ENCODE measurements around the gene HMCES.
"Not testable (repeated sequence)": the region's sequence is repeated elsewhere in the genome, so short reads cannot be mapped to it uniquely, and the experiment has no call there.

HMCES gene

DNA sequence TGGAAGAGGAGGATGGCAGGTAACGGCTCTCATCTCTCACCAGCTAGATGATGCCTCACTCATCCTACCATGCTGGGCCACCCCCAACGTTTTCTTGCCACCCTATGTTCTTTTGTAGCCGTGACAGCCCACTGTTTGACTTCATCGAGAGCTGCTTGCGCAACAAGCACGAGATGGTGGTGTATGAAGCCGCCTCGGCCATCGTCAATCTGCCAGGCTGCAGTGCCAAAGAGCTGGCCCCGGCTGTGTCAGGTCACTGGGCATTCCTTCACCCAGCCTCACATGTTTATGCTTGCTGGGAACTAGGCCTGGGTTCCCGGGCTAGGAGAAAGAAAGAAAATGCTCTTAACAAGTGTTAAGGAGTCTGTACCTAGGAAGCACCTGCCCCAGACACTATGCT lies 21.1 kb upstream of the HMCES start:
- DNase-seq (ENCODE audit: low spot score) = no peak

DNA sequence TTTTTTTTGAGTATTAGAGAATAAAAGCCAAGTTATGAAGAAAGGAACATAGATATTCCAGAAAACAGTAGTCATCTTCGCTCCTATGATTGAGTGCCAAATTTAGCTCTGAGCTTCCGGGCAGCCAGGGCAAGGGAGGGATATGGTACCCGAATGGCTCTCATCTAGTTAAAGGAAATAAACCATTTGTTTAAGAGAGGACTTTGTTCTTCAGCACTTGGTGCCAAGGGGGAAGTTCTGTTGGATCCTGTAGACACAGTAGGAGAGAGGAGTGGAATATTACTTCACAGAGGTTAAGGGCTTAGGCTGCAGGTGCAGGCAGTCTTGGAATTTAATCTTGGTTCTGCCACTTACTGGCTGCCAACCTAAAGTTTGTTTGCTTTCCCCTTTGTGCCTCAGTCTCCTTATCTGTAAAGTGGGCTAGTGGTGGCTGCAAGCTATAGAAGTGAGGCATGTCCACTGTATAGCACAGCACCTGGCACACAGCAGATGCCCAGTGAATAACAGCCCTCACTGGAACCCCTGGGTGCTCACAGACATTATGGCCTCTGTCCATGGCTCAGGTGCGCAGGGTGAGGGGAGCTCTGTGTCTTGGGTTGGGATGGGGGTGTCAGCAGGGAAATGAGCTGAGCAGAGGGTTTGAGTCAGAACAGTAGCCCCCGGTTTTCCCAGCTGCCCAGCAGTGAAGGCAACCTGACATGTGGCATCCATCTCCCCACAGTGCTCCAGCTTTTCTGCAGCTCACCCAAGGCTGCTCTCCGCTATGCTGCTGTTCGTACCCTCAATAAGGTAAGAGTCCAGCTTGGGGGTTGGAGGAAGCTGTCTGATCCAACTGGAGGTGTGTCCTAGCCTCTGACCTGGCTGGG lies 18.8 kb upstream of the HMCES start:
- DNase-seq (ENCODE audit: low spot score) = no peak

DNA sequence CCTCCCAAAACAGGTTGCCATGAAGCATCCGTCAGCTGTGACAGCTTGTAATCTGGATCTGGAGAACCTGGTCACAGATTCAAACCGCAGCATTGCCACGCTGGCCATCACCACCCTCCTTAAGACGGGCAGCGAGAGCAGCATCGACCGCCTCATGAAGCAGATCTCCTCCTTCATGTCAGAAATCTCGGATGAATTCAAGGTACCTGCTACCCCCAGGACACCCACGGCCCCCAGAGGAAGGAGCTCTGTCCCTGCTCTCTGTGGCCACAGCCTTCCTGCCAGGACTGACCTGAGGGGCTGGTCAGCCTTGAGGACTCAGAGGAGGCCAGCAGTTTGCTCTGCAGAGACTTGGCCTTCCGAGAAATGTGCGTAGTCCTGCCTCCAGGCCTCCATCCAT lies 18.1 kb upstream of the HMCES start:
- no peak for DNase-seq (ENCODE audit: low spot score)

DNA sequence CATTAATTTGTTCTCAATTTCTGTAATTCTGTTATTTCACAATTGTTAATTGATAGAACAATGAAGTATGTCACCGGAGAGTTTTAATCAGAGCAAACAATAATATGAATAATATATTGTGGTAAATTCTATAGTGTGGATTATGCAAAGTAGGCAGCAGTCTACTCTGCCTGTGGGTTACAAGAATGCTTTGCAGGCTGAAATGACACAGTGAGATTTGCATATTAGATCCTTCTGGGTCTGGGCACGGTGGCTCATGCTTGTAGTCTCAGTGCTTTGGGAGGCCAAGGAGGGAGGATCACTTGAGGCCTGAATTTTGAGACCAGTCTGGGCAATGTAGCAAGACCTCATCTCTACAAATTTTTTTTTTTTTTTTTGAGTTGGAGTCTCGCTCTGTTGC lies 16.8 kb upstream of the HMCES start:
- DNase-seq (ENCODE audit: low spot score) = no peak

DNA sequence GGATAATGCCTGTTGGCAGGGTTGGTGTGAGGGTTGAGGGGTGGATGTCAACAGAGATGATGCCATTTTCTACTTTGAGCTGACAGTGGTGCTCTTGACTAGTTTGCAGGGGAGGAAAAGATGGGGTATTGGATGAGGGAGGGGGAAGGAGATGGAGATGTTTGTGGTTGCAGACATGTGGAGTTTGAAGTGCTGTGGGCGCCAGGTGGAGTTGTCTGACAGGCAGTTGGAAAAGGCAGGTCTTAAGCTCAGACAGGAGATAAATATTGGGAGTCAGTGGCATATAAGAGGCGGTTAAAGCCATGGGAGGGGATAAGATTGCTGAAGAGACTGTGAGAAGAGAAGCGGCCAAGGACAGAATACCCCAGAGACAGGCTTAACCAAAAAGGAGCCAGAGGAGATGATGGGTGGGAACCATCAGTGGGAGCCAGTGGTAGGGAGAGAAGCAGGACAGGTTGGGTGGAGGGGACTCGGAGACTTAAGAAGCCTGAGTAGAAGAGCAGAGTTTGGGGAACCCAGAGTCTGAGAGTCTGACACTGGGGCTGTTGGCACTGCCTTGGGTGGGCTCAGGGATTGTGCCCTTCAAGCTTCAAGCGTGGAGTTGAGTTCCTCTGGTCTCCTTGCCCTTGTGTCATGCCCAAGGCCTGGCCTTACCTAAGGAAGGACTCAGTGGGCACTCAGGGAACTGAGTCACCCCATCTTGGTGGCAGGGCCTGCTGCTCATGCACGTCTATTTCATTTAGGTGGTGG lies 15.3 kb upstream of the HMCES start:
- DNase-seq (ENCODE audit: low spot score) = no peak

DNA sequence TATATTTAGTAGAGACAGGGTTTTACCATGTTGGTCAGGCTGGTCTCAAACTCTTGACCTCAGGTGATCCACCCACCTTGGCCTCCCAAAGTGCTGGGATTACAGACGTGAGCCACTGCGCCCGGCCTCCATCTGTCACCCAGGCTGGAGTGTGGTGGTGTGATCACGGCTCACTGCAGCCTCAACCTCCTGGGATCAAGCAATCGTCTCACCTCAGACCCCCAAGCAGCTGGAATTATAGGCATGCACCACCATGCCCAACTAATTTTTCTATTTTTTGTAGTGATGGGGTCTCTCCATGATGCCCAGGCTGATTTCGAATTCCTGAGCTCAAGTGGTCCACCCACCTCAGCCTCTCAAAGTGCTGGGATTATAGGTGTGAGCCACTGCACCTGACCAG lies 13.7 kb upstream of the HMCES start:
- not testable (repeated sequence) for DNase-seq (ENCODE audit: low spot score)

DNA sequence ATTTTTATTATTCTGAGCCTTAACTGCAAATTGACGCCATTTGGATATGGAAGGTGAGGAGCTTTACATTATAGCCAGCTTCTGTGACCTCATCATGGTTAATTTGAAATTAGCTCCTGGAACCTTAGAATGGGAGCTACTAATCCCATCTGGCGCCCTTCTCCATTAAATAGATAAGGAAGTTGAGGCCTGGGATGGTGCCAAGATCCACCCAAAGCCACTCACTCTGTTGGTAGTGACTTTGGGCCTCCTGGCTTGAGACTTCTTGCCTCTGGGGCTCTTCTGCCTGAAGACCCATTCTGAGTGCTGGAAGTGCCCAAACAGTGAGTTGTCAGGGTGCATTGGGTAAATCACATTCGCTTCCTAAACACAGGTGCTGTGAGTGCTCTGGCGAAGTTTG lies 12.0 kb upstream of the HMCES start:
- DNase-seq (ENCODE audit: low spot score) = no peak

DNA sequence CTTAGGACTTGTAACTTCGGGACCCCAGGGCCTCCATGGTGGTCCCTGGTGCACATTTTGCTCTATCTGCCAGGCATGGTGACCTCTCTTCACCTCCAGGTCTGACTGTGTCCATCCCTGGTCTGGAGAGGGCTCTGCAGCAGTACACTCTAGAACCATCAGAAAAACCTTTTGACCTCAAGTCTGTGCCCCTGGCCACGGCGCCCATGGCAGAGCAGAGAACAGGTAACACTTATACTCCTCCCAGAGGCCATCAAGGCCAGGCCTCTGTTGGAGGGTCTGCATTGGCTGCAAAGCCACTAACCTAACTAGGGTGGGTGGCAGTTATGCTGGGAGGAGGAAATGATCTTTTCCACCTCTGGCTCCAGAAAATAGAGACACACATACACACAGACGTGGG lies 10.3 kb upstream of the HMCES start:
- no peak for DNase-seq (ENCODE audit: low spot score)

DNA sequence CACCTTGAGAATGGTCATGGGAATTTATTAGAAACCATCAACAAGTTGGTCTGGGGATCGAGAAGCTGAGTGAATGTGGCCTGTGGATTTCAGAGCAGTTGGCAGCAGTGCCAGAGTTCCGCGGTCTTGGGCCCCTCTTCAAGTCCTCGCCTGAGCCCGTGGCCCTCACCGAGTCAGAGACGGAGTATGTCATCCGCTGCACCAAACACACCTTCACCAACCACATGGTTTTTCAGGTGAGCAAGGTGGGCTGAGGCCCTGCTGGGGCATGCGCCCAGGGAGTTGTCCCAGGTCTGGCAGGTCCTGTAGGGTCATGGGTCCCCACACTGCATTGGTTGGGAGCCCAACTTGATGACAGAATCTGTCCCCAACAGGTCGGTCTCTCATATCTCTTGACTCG lies 7.0 kb upstream of the HMCES start:
- no peak for DNase-seq (ENCODE audit: low spot score)

DNA sequence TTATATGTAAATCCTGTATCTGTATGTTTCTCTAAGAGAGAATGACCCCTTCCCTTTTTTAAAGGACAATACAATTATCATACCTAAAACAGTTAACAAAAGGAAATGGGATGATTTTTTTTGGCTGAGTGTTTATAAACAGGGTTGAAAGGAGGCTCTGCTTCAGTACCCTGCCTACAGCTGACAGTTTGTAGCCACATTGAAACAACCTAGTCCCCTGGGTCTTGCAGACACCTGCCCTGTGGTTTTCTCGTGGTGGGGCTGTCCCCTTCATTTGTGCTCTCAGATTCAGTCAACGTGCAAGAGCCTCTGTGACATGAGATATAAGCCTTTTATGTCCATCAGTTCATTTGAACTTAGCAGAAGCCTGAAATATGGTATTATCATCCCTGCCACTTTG lies 2.3 kb upstream of the HMCES start:
- no peak for DNase-seq (ENCODE audit: low spot score)

DNA sequence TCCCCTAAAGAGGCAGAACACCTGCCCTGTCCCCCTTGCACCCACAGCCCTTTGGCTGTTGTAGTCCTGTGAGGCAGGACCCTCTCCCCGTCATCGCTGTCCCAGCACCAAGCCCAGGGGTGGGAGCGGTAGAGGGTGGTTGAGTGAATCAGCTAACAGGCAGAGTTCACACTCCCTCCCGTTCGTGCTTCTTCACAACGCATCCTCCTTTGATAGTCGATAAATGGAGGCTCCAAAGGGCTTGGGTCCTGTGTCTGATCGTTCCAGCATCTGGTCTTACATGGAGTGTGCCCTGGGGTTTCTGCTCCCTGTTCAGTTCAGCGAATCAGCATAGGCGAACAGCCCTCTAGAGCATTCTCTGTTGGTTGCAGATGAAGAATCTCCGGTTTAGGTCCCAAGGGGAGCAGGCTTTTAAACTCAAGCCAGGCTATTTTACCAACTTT lies 820 bp upstream of the HMCES start:
- peak; percentile 8 for DNase-seq (ENCODE audit: low spot score)

DNA sequence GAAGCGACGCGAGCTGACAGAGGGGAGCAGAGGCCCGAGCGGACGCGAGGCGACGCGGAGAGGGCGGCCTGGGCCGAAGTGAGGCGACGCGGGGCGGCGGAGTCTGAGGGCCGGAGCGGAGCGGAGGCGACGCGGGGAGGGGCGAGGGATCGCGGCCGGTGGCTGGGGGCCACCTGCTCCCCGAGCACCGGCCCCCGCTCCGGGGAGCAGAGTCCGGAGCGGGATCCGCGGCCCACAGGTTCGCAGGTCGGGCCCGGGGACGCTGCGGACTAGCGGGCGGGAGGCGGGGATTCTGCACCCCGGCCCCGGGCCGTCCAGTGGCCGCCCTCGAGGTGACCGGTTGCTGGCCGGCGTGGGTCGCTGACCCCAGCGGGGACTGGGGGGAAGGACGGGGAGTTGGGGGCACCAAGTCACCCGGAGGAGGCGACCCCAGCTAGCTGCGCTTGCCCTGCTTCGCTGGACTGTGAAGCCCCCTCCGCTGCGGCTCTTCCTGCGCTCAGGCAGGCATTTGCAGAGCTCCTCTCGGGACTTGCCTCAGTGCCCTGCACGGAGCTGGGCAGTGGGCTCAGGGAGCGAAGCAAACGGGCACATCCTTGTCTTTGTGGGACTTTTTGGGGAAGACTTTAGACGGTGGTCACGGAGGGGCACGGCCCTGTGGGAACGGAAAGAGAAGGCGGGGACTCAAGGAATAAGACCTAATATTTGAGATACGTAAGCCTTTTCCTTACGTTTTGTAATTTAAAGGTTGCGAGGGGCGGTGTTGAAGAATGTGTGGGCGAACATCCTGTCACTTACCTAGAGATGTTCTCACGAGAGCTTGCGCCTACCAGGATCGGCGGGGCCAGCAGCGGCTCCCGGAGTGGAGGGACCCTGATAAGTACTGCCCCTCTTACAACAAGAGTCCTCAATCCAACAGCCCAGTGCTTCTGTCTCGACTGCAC lies 566 bp downstream of the HMCES start:
- peak; percentile 23 for DNase-seq (ENCODE audit: low spot score)

DNA sequence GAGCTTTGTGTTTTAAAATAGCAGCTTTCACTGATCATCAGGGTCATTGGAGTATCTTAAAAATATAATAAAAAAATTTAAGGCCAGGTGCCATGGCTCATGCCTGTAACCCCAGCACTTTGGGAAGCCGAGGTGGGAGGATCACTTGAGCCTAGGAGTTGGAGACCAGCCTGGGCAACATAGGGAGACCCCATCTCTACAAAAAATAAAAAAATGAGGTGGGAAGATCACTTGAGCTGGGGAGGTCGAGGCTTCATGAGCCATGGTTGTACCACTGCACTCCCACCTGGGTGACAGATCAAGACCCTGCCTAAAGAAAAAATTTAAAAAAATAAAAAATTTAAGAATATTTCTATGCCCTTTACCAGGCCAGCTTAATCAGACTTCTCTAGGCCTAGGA lies 1.5 kb downstream of the HMCES start:
- DNase-seq (ENCODE audit: low spot score) = no peak

DNA sequence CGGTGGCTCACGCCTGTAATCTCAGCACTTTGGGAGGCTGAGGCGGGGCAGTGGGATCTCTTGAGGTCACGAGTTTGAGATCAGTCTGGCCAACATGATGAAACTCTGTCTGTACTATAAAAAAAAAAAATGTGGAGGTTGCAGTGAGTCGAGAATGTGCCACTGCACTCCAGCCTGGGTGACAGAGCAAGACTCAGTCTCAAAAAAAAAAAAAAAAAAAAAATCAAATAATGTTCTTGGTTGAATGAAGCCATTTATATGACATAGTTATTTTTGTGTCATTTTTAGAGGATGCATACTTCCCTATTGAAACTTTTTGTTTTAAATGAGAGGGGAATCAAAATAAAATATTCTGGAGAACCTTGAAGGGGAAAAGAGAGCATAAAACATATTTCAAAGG lies 3.1 kb downstream of the HMCES start:
- DNase-seq (ENCODE audit: low spot score) = no peak

DNA sequence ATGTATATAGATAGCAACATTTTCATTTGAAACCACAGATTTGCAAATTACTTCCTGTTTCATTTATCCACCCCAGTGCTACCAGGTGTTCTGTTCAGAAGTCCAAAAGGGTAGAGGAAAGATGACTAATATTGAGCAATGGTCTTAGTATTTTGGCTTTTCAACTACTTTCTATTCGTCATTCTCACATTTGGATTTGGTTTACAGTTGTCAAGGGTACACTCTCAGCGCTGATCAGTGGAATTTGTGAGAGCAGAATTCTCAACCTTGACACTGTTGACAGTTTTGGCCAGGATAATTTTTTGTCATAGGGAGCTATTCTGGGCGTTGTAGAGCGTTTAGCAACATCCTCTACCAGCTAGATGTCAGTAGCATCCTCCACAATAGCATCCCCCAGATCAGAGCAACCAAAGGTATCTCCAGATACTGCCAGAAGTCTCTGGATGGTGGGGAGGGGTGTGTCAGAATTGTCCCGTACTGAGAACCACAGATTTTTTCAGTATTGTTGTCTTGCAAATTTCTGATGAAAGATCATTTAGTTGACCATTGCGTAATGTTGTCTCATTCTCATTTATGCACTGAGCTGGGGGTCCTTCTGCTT lies 4.2 kb downstream of the HMCES start:
- DNase-seq (ENCODE audit: low spot score) = no peak

DNA sequence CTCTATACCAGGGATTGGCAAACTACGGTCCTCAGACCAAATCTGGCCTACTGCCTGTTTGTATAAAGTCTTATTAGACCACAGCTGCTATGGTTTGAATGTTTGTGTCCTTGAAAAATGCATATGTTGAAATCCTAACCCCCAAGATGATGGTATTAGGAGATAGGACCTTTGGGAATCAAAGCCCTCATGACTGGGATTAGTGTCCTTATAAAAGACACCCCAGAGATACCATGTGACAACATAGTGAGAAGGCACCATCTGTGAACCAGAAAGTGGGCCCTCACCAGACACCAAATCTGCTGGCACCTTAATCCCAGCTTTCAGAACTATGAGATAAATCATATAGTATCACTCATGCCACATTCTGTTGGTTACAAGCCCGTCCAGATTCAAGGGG lies 7.4 kb downstream of the HMCES start:
- no peak for DNase-seq (ENCODE audit: low spot score)

DNA sequence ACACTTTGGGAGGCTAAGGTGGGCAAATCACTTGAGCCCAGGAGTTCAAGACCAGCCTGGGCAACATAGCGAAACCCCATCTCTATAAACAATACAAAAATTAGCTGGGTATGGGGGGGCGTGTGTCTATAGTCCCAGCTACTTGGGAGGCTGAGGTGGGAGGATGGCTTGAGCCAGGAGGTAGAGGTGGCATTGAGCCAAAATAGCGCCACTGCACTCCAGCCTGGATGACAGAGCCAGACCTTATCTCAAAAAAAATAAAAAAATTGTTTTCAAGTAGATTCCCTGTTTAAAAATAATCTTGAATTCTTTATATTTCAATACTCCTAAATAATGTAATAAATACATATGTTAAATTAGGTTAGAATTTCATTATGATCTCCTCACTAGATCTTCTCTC lies 9.8 kb downstream of the HMCES start:
- DNase-seq (ENCODE audit: low spot score) = no peak

DNA sequence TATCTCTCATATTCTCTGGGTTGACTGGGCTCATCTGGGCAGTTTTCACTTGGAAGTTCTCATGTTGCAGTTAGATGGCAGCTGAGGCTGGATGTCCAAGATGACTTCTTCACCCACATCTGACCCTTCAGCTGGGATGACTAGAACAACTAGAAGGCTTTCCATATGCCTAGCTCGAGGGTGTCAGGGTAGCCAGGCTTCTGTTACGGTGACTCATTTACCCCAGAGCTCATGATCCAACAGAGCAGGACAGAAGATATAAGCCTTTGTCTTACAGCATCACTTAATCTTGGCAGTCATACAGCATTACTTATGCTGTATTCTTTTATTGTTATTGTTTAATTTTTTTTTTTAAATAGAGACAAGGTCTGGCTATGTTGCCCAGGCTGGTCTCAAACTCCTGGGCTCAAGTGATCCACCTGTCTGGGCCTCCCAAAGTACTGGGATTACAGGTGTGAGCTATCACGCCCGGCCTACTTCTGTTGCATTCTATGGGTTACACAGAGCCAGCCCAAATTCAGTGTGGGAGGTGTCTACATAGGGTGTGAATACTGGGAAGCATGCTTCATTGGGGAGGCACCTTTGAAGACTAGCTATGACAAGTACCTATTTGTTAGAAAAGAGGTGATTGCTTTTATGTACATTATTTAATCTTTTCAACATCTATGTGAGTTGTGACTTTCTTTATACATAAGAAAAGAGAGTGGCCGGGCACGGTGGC lies 10.7 kb downstream of the HMCES start:
- DNase-seq (ENCODE audit: low spot score) = no peak

DNA sequence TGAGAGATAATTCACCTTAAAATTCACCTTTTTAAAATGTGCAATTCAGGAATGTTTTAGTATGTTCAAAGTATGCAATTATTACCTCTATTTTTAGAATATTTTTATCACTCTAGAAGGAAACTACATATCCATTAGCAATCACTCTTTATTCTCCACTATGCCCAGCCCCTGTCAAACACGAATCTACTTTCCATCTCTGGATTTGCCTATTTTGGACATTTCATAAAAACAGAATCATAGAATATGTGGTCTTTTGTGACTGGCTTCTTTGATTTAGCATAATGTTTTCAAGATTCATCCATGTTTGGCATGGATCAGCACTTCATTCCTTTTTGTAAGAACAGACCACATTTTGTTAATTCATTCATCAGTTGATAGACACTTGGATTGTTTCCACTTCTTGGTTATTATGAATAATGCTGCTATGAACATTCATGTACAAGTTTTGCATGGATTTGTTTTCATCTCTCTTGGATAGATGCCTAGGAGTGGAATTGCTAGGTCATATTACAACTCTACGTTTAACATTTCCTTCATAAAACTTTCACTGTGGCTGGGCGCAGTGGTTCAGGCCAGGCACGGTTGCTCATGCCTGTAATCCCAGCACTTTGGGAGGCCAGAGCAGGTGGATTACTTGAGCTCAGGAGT lies 12.7 kb downstream of the HMCES start:
- DNase-seq (ENCODE audit: low spot score) = no peak

DNA sequence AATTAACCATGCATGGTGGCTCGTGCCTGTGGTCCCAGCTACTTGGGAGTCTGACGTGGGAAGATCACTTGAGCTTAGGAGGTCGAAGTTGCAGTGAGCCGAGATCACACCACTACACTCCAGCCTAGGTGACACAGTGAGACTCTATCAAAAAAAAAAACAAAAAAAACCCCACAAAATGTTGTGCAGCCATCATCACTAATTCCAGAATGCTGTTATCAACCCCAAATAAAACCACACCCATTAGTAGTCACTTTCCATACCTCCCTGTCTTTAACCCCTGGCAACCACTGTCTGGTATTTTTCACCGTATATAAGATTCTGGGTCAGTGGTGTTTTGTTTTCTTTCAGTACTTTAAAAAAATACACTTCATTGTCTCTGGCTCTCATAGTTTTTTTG lies 16.6 kb downstream of the HMCES start:
- no peak for DNase-seq (ENCODE audit: low spot score)
